OCI-LY3 (cell line): Measurements from ENCODE around the gene SERPINA4.

Source experiments
- CTCF ChIP-seq: fragments of 200-600, 300-600 bp; sonication (generic); IDR thresholded peaks from 2 replicates; pipeline ENCODE4 v1.5.1; 2014; ENCODE audit warnings: antibody characterized with exemption, low read length, low read depth
- EZH2phosphoT487 ChIP-seq: fragments of 200-600 bp; shearing (Covaris generic); IDR thresholded peaks from 2 replicates; pipeline ENCODE4 v1.6.1; 2018; ENCODE audit warnings: antibody characterized with exemption, mixed run types, low read depth

GRCh38 chr14:94570002-94570400 is 8.8 kb downstream of the SERPINA4 start:
- no peak for TF ChIP-seq EZH2phosphoT487
- no peak for TF ChIP-seq CTCF
